IMR-90 (cell line): ENCODE results near the gene TBX1. TPM values are rescaled to one million over a fixed set of nuclear protein-coding genes. Genes with fewer than 3 reads are reported as not detected.

Source experiments
- ATAC-seq: fragments of 200-7000 bp; cut with Tn5 transposase; 2 replicates; pipeline ENCODE4 v1.9.1; 2020; ENCODE audit warnings: low read depth, mild to moderate bottlenecking, moderate library complexity
- BruUV-seq: library from RNA; stranded (reverse); fragments of 400-500 nt; replicated peaks from 2 replicates; lab custom pipeline; 2021; lab: Mats Ljungman, UMichigan
- CTCF ChIA-PET: fragments of 300-600 bp; formaldehyde crosslinking; extraction: SDS; loops from one replicate; lab custom pipeline; 2021; ENCODE audit warnings: antibody characterized with exemption; lab: Yijun Ruan, JAX
- POLR2A ChIA-PET: fragments of 300-600 bp; sonication (Branson Sonifier 250); formaldehyde crosslinking; loops from one replicate; lab custom pipeline; 2022; ENCODE audit warnings: antibody characterized with exemption; ENCODE audit not compliant: unreplicated experiment; lab: Charles Lee
- DNase-seq: peaks from one replicate; pipeline ENCODE4 v3.0.0; 2013
- H2AFZ ChIP-seq: replicated peaks from 2 replicates; pipeline ENCODE3; 2013; ENCODE audit warnings: low read length, mild to moderate bottlenecking; ENCODE audit not compliant: poor library complexity
- H2AK5ac ChIP-seq: 2 replicates; pipeline ENCODE4 v1.6.1; 2013; ENCODE audit warnings: low read depth, low read length, inconsistent platforms
- H2AK9ac ChIP-seq: replicated peaks from 2 replicates; pipeline ENCODE3; 2013; ENCODE audit warnings: mild to moderate bottlenecking, low read depth, low read length, moderate library complexity; ENCODE audit not compliant: poor library complexity
- H2BK120ac ChIP-seq: 2 replicates; pipeline ENCODE4 v1.6.1; 2013; ENCODE audit warnings: low read depth, low read length, inconsistent platforms
- H2BK15ac ChIP-seq: 3 replicates; pipeline ENCODE4 v1.6.1; 2013; ENCODE audit warnings: low read depth, low read length, inconsistent platforms
- H2BK20ac ChIP-seq: 2 replicates; pipeline ENCODE4 v1.6.1; 2013; ENCODE audit warnings: low read depth, mild to moderate bottlenecking, inconsistent platforms, low read length, moderate library complexity
- H2BK5ac ChIP-seq: 2 replicates; pipeline ENCODE4 v1.6.1; 2013; ENCODE audit warnings: mild to moderate bottlenecking, low read depth, low read length, inconsistent platforms; ENCODE audit not compliant: poor library complexity, severe bottlenecking
- H3K14ac ChIP-seq: replicated peaks from 2 replicates; pipeline ENCODE4 v1.6.1; 2013; ENCODE audit warnings: low read depth, low read length, inconsistent platforms
- H3K18ac ChIP-seq: 2 replicates; pipeline ENCODE4 v1.6.1; 2013; ENCODE audit warnings: low read depth, low read length, control low read depth
- H3K23ac ChIP-seq: 2 replicates; pipeline ENCODE4 v1.6.1; 2013; ENCODE audit warnings: low read depth, low read length, inconsistent platforms
- H3K27ac ChIP-seq: 2 replicates; pipeline ENCODE4 v1.5.1; 2013; ENCODE audit warnings: mild to moderate bottlenecking, control low read depth, low read length; ENCODE audit not compliant: insufficient read depth
- H3K27me3 ChIP-seq: 2 replicates; pipeline ENCODE4 v1.6.1; 2013; ENCODE audit warnings: low read length; ENCODE audit not compliant: control insufficient read depth, insufficient read depth
- H3K36me3 ChIP-seq: 2 replicates; pipeline ENCODE4 v1.6.1; 2013; ENCODE audit warnings: low read length, mixed read lengths; ENCODE audit not compliant: control insufficient read depth, insufficient read depth
- H3K4ac ChIP-seq: 2 replicates; pipeline ENCODE4 v1.6.1; 2013; ENCODE audit warnings: low read depth, low read length, inconsistent platforms
- H3K4me1 ChIP-seq: 2 replicates; pipeline ENCODE4 v1.6.1; 2013; ENCODE audit warnings: low read length, mixed read lengths; ENCODE audit not compliant: control insufficient read depth, insufficient read depth
- H3K4me2 ChIP-seq: 2 replicates; pipeline ENCODE4 v1.6.1; 2013; ENCODE audit warnings: low read depth, mild to moderate bottlenecking, control low read depth, low read length, moderate library complexity
- H3K4me3 ChIP-seq: 2 replicates; pipeline ENCODE4 v1.5.1; 2013; ENCODE audit warnings: low read depth, mild to moderate bottlenecking, control low read depth, low read length, moderate library complexity; ENCODE audit not compliant: insufficient read depth
- H3K56ac ChIP-seq: 2 replicates; pipeline ENCODE4 v1.6.1; 2013; ENCODE audit warnings: low read length, inconsistent platforms; ENCODE audit not compliant: insufficient read depth; ENCODE audit errors: extremely low read depth
- H3K79me1 ChIP-seq, 2 experiments: 2 replicates each; pipeline ENCODE4 v1.6.1; 2013; ENCODE audit warnings: low read length in 2 of 2, inconsistent platforms in 1 of 2, low read depth in 1 of 2
- H3K9ac ChIP-seq: 2 replicates; pipeline ENCODE4 v1.6.1; 2013; ENCODE audit warnings: low read depth, low read length, control low read depth
- H3K9me1 ChIP-seq: 2 replicates; pipeline ENCODE4 v1.6.1; 2013; ENCODE audit warnings: low read length, inconsistent platforms; ENCODE audit not compliant: insufficient read depth
- H3K9me3 ChIP-seq: 2 replicates; pipeline ENCODE4 v1.6.1; 2013; ENCODE audit warnings: low read length; ENCODE audit not compliant: control insufficient read depth, insufficient read depth
- H4K20me1 ChIP-seq: 2 replicates; pipeline ENCODE4 v1.6.1; 2013; ENCODE audit warnings: low read length, inconsistent platforms; ENCODE audit not compliant: insufficient read depth
- H4K5ac ChIP-seq: 2 replicates; pipeline ENCODE4 v1.6.1; 2013; ENCODE audit warnings: mild to moderate bottlenecking, low read depth, low read length, control low read depth
- H4K8ac ChIP-seq, 2 experiments: 2 replicates each; pipeline ENCODE4 v1.6.1; 2013; ENCODE audit warnings: low read depth in 2 of 2, low read length in 2 of 2, control low read depth in 1 of 2, inconsistent platforms in 1 of 2
- H4K91ac ChIP-seq: 2 replicates; pipeline ENCODE4 v1.6.1; 2013; ENCODE audit warnings: low read depth, low read length, inconsistent platforms; ENCODE audit not compliant: insufficient read depth
- BHLHE40 ChIP-seq: fragments of 150-350 bp; IDR thresholded peaks from 2 replicates; pipeline ENCODE4 v1.6.1; 2016; ENCODE audit warnings: mild to moderate bottlenecking, low read depth, low read length
- CEBPB ChIP-seq: IDR thresholded peaks from 2 replicates; pipeline ENCODE4 v1.6.1; 2012; ENCODE audit warnings: low read depth, low read length, improper control_type of control experiment
- CHD1 ChIP-seq: IDR thresholded peaks from 2 replicates; pipeline ENCODE4 v1.6.1; 2012; ENCODE audit warnings: low read depth, low read length, improper control_type of control experiment
- FOS ChIP-seq: fragments of 150-350 bp; IDR thresholded peaks from 2 replicates; pipeline ENCODE4 v1.6.1; 2016; ENCODE audit warnings: low read depth, low read length
- MAFK ChIP-seq: IDR thresholded peaks from 2 replicates; pipeline ENCODE4 v1.6.1; 2012; ENCODE audit warnings: low read depth, low read length, improper control_type of control experiment
- MAZ ChIP-seq: IDR thresholded peaks from 2 replicates; pipeline ENCODE4 v1.6.1; 2012; ENCODE audit warnings: low read depth, mild to moderate bottlenecking, low read length, improper control_type of control experiment, moderate library complexity, borderline replicate concordance
- MXI1 ChIP-seq: IDR thresholded peaks from 2 replicates; pipeline ENCODE4 v1.6.1; 2012; ENCODE audit warnings: low read depth, mild to moderate bottlenecking, low read length, moderate library complexity, borderline replicate concordance
- POLR2A ChIP-seq: IDR thresholded peaks from 2 replicates; pipeline ENCODE4 v1.6.1; 2012; ENCODE audit warnings: mild to moderate bottlenecking, low read depth, low read length
- RAD21 ChIP-seq: IDR thresholded peaks from 2 replicates; pipeline ENCODE4 v1.6.1; 2012; ENCODE audit warnings: low read length, improper control_type of control experiment
- RCOR1 ChIP-seq: IDR thresholded peaks from 2 replicates; pipeline ENCODE4 v1.6.1; 2012; ENCODE audit warnings: mild to moderate bottlenecking, low read length, improper control_type of control experiment; ENCODE audit not compliant: insufficient replicate concordance
- RFX5 ChIP-seq: IDR thresholded peaks from 2 replicates; pipeline ENCODE4 v1.8.0; 2012; ENCODE audit warnings: low read depth, mild to moderate bottlenecking, low read length, moderate library complexity
- SMC3 ChIP-seq: fragments of 150-350 bp; IDR thresholded peaks from 2 replicates; pipeline ENCODE4 v1.6.1; 2016; ENCODE audit warnings: low read depth, mild to moderate bottlenecking, antibody characterized with exemption, low read length, moderate library complexity
- WGBS, 2 experiments: methylation state at CpG; one replicate each; pipeline versions ENCODE4 v1.1.5 to v1.1.7; 2013; ENCODE audit warnings: missing lambda C conversion rate in 2 of 2; ENCODE audit not compliant: insufficient read length in 1 of 2; ENCODE audit errors: extremely low coverage in 2 of 2; 5-methylcytosine and 5-hydroxymethylcytosine counted together
- dilution Hi-C: fragments of 300-500 bp; cut with HindIII; formaldehyde crosslinking; loops from one replicate; pipeline ENCODE4 v1.14.3; 2018; ENCODE audit warnings: low sequenced_read_pairs; ENCODE audit not compliant: unreplicated experiment
- in situ Hi-C: fragments of 300-500 bp; cut with MboI; formaldehyde crosslinking; loops from 3 replicates; pipeline ENCODE4 v1.14.3; 2019; ENCODE audit warnings: low sequenced_read_pairs, inconsistent platforms, mixed read lengths
- intact Hi-C: fragments of 100-400 bp; cut with micrococcal nuclease; formaldehyde crosslinking; loops from 2 replicates; pipeline ENCODE4 v1.10.0; 2022
- polyA plus RNA-seq, 3 experiments: library from polyadenylated mRNA; depleted of rRNA; stranded (reverse); fragments of >200 nt; gene quantifications; 2 replicates each; pipeline ENCODE4 v1.2.3, GENCODE V29; 2012; ENCODE audit warnings: low replicate concordance in 1 of 3
- total RNA-seq: library from RNA; depleted of rRNA; stranded (reverse); fragments of >200 nt; gene quantifications from 2 replicates; pipeline ENCODE4 v1.2.3, GENCODE V29; 2012
- TF ChIP-seq, protein P1 (sequence below): fragments of 150-350 bp; IDR thresholded peaks from 2 replicates; pipeline ENCODE4 v1.6.1; 2017; ENCODE audit warnings: mild to moderate bottlenecking, antibody characterized with exemption, low read length, low read depth
- TF ChIP-seq, protein P2 (sequence below): fragments of 150-350 bp; IDR thresholded peaks from 2 replicates; pipeline ENCODE4 v1.6.1; 2016; ENCODE audit warnings: low read depth, mild to moderate bottlenecking, low read length, moderate library complexity, borderline replicate concordance
- TF ChIP-seq, protein P3 (sequence below): conservative IDR thresholded peaks from 2 replicates; pipeline ENCODE4 v1.5.1; 2012; ENCODE audit warnings: mild to moderate bottlenecking, low read depth, low read length, improper control_type of control experiment

Gene TBX1
- total and polyA plus RNA-seq, 2 of the 4 experiments (the other 2 are of a cell fraction), result 0.03 TPM; not detected in 1

DNA sequence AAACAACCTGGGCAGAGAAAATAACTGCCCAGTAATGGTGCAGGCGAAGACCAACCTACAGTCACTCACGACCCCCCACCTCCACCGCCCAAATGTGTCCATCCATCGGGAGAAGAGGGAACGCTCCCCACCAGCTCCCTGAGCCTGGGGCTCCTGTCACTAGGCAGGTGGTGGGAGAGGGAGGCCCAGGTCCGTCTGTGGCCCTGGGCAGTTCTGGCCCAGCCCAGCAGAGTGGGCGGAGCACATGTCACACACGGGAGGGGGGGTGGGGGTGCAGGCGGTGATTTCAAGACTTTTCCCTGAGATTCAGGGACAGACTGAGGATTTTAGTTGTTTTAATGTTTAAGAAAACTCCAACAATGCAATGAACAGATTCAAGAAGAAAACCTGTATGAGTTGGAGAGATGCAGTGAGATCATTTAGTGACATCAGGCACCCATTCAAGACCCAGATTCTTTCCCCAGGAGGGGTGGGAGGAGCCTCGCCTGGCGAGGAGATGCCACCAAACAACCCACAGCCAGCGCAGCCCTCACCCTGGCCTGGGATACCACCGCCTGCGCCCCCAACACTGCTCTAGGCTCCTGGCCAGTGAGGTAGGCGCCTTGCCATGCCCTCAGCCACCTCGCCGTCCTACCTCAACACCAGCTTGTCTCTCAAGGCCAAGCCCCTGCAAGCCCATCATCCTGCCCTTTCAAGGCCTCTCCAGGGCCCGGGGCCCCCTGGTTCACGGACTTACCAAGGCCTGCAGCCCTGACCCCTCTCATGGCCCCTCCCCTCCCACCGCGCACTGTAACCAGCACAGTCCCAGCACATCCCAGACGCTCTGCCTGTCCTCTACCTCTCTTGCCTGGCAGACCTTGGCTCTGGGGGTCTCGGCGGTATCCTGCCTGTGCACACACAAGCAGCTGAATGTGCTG is 36.8 kb downstream of the TBX1 start:
- Histone ChIP-seq H4K91ac (no peak overlapping the region), H3K4ac (no peak overlapping the region), H4K5ac (no peak overlapping the region), H2BK5ac (no peak overlapping the region), H3K18ac (no peak overlapping the region), H2BK120ac (no peak overlapping the region), H3K23ac (no peak overlapping the region), H2BK15ac (no peak overlapping the region), H3K56ac (no peak overlapping the region), H3K9me1 (peaks cover 6% of the 10 kb centered on the region), H4K20me1 (no peaks in the 10 kb centered on the region), H3K4me3 (no peak overlapping the region), H2AFZ (no peak overlapping the region), H3K9ac (no peak overlapping the region), H3K27me3 (no peaks in the 10 kb centered on the region), H3K27ac (no peak overlapping the region), H3K79me1 (no peaks in the 10 kb centered on the region), H3K4me1 (peaks cover 11% of the 10 kb centered on the region), H2BK20ac (no peak overlapping the region), H2AK5ac (no peak overlapping the region), H3K14ac (no peak overlapping the region), H4K8ac (no peak overlapping the region), H3K9me3 (peaks cover 3% of the 10 kb centered on the region; the same call in 1 of the 2 replicates), H3K36me3 (no peaks in the 10 kb centered on the region), H2AK9ac (no peak overlapping the region), H3K4me2 (no peak overlapping the region)
- CTCF ChIA-PET, result no interaction called here
- in situ Hi-C loops (no loop called here), dilution Hi-C loops (no loop called here), intact Hi-C loops (no loop called here)
- no peak for ATAC-seq
- POLR2A ChIA-PET, result no interaction called here
- no TSS peak for BruUV-seq
- 100% methylated on average over 8 of the region's 24 CpGs; no CpG with 5 or more reads in 1 of the 2 experiments for WGBS, 2 experiments
- no peak for DNase-seq
- TF ChIP-seq CEBPB (no peak), MXI1 (no peak), RFX5 (no peak), MAZ (no peak), CHD1 (no peak), SMC3 (no peak), RCOR1 (no peak), RAD21 (no peak), FOS (no peak), POLR2A (no peak), BHLHE40 (no peak), MAFK (no peak)
- TF ChIP-seq, protein P1, sequence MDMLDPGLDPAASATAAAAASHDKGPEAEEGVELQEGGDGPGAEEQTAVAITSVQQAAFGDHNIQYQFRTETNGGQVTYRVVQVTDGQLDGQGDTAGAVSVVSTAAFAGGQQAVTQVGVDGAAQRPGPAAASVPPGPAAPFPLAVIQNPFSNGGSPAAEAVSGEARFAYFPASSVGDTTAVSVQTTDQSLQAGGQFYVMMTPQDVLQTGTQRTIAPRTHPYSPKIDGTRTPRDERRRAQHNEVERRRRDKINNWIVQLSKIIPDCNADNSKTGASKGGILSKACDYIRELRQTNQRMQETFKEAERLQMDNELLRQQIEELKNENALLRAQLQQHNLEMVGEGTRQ, result no peak
- TF ChIP-seq, protein P2, sequence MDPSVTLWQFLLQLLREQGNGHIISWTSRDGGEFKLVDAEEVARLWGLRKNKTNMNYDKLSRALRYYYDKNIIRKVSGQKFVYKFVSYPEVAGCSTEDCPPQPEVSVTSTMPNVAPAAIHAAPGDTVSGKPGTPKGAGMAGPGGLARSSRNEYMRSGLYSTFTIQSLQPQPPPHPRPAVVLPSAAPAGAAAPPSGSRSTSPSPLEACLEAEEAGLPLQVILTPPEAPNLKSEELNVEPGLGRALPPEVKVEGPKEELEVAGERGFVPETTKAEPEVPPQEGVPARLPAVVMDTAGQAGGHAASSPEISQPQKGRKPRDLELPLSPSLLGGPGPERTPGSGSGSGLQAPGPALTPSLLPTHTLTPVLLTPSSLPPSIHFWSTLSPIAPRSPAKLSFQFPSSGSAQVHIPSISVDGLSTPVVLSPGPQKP, result no peak
- TF ChIP-seq, protein P3, sequence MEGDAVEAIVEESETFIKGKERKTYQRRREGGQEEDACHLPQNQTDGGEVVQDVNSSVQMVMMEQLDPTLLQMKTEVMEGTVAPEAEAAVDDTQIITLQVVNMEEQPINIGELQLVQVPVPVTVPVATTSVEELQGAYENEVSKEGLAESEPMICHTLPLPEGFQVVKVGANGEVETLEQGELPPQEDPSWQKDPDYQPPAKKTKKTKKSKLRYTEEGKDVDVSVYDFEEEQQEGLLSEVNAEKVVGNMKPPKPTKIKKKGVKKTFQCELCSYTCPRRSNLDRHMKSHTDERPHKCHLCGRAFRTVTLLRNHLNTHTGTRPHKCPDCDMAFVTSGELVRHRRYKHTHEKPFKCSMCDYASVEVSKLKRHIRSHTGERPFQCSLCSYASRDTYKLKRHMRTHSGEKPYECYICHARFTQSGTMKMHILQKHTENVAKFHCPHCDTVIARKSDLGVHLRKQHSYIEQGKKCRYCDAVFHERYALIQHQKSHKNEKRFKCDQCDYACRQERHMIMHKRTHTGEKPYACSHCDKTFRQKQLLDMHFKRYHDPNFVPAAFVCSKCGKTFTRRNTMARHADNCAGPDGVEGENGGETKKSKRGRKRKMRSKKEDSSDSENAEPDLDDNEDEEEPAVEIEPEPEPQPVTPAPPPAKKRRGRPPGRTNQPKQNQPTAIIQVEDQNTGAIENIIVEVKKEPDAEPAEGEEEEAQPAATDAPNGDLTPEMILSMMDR, result no peak
